ENCODE measurements around the gene SMURF2. TPM values are rescaled to one million over a fixed set of nuclear protein-coding genes. Genes with fewer than 3 reads are reported as not detected.

Gene SMURF2
- total RNA-seq, 1 experiment from 2014 or later = 24.7 TPM

DNA sequence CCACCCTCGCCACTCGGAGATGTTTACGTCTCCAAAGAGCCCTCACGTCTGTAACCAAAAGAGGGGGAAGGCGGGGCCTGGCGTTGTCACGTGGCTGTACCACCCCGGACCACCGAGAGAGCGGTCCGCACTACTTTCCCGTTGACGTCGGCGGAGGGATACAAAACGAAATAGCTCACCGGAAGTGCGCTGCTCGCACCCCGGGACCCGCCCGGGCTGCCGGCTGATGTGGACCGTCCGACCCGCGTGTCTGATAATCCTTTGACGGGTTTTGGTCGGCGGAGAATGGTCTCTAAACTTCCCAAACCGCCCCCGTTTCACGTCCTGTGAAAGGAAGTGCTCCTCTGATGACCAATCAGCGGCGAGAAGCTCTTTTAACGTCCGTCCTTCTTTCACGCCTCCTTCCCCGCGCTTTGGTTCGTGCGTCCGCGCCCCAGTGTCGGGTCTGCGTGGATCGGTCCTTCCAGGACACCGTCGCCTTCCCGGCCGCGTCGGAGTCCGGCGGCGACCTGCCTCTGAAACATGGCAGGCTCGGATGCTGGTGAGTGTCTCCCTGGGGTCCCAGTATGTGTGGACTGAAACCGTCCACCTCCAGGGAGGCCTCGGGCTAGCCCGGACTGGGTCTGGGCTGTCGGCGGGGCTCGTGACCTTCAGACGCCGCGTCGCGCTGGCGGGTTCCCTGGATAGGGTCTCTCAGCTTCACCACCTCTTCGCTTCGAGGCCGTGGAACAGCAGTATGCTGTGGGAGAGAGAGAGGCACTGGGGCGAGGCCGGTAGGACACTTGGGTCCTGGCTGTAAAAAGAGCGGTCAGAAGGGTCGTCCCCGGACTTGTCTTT is 155.3 kb downstream of the SMURF2 start, which contains the start of gene CEP95:
Gene CEP95, plus strand, starts transcription at position 402 of the 837 bp plus-strand sequence. Its CDS starts 121 bp downstream, at position 523.
- peak; percentile 98 for DNase-seq (ENCODE audit: low spot score)
- Histone ChIP-seq H3K27ac (ENCODE audit: low read depth, low read length, poor library complexity, severe bottlenecking) (peak within 1 kb of the TSS; percentile 99), H3K9me3 (ENCODE audit: low read depth, low read length, poor library complexity, severe bottlenecking) (no peaks in the 10 kb centered on the region), H3K4me1 (ENCODE audit: insufficient read depth, low read length, poor library complexity, severe bottlenecking) (peaks cover 10% of the 10 kb centered on the region), H3K36me3 (ENCODE audit: insufficient read depth, low read length, poor library complexity, severe bottlenecking) (peaks cover 61% of the 10 kb centered on the region), H3K4me3 (ENCODE audit: low read depth, low read length, poor library complexity, severe bottlenecking) (peak within 1 kb of the TSS; percentile 90), H3K27me3 (replicated peaks; ENCODE audit: insufficient read depth, low read depth, low read length, poor library complexity) (no peaks in the 10 kb centered on the region)
- TF ChIP-seq EZH2 (IDR thresholded peaks at IDR 0.05; ENCODE audit: borderline replicate concordance, low read depth, low read length, poor library complexity, severe bottlenecking) = no peak
- TF ChIP-seq, protein P1, sequence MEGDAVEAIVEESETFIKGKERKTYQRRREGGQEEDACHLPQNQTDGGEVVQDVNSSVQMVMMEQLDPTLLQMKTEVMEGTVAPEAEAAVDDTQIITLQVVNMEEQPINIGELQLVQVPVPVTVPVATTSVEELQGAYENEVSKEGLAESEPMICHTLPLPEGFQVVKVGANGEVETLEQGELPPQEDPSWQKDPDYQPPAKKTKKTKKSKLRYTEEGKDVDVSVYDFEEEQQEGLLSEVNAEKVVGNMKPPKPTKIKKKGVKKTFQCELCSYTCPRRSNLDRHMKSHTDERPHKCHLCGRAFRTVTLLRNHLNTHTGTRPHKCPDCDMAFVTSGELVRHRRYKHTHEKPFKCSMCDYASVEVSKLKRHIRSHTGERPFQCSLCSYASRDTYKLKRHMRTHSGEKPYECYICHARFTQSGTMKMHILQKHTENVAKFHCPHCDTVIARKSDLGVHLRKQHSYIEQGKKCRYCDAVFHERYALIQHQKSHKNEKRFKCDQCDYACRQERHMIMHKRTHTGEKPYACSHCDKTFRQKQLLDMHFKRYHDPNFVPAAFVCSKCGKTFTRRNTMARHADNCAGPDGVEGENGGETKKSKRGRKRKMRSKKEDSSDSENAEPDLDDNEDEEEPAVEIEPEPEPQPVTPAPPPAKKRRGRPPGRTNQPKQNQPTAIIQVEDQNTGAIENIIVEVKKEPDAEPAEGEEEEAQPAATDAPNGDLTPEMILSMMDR (conservative IDR thresholded peaks at IDR 0.05; ENCODE audit: low read depth, low read length) = no peak
- CTCF ChIA-PET = no interaction called here
- BruUV-seq (replicated peaks) = no TSS peak
- POLR2A ChIA-PET (ENCODE audit: low non-redundant PET) = interaction anchor here (0.6 to 0.9 kb wide), 3 partner anchors 8 to 142 kb away, joined by 3 to 11 read pairs (median 3); no protein-coding TSS in a partner anchor
- intact Hi-C loops (cut with micrococcal nuclease; ENCODE audit: unreplicated experiment) = loop anchor here (5.0 kb wide), 2 partner anchors 141 to 476 kb away; no protein-coding TSS in a partner anchor

- no TSS peak for BruUV-seq (replicated peaks)
- Histone ChIP-seq H3K4me1 (ENCODE audit: insufficient read depth, low read length, poor library complexity, severe bottlenecking) (peaks cover 10% of the 10 kb centered on the region), H3K27ac (ENCODE audit: low read depth, low read length, poor library complexity, severe bottlenecking) (peak within 1 kb of the TSS; percentile 99), H3K4me3 (ENCODE audit: low read depth, low read length, poor library complexity, severe bottlenecking) (peak within 1 kb of the TSS; percentile 90), H3K36me3 (ENCODE audit: insufficient read depth, low read length, poor library complexity, severe bottlenecking) (peaks cover 61% of the 10 kb centered on the region), H3K27me3 (replicated peaks; ENCODE audit: insufficient read depth, low read depth, low read length, poor library complexity) (no peaks in the 10 kb centered on the region), H3K9me3 (ENCODE audit: low read depth, low read length, poor library complexity, severe bottlenecking) (no peaks in the 10 kb centered on the region)
- peak; percentile 96 for DNase-seq (ENCODE audit: low spot score)
- CTCF ChIA-PET = no interaction called here
- intact Hi-C loops (cut with micrococcal nuclease; ENCODE audit: unreplicated experiment) = loop anchor here (5.0 kb wide), 2 partner anchors 141 to 476 kb away; no protein-coding TSS in a partner anchor
- TF ChIP-seq EZH2 (IDR thresholded peaks at IDR 0.05; ENCODE audit: borderline replicate concordance, low read depth, low read length, poor library complexity, severe bottlenecking) = no peak
- TF ChIP-seq, protein P1 (conservative IDR thresholded peaks at IDR 0.05; ENCODE audit: low read depth, low read length) = no peak
- POLR2A ChIA-PET (ENCODE audit: low non-redundant PET) = interaction anchor here (0.9 to 1.2 kb wide), 2 partner anchors 9 to 143 kb away, joined by 8 to 11 read pairs; partner anchors contain the start of gene POLG2
These were observed 155.9 kb downstream of the SMURF2 start, which contains the start of gene DDX5 for GRCh38 chr17:64506201-64506575. Gene DDX5, minus strand, starts transcription at chr17:64506289. Its CDS starts 170 bp downstream, at chr17:64506119.

DNA sequence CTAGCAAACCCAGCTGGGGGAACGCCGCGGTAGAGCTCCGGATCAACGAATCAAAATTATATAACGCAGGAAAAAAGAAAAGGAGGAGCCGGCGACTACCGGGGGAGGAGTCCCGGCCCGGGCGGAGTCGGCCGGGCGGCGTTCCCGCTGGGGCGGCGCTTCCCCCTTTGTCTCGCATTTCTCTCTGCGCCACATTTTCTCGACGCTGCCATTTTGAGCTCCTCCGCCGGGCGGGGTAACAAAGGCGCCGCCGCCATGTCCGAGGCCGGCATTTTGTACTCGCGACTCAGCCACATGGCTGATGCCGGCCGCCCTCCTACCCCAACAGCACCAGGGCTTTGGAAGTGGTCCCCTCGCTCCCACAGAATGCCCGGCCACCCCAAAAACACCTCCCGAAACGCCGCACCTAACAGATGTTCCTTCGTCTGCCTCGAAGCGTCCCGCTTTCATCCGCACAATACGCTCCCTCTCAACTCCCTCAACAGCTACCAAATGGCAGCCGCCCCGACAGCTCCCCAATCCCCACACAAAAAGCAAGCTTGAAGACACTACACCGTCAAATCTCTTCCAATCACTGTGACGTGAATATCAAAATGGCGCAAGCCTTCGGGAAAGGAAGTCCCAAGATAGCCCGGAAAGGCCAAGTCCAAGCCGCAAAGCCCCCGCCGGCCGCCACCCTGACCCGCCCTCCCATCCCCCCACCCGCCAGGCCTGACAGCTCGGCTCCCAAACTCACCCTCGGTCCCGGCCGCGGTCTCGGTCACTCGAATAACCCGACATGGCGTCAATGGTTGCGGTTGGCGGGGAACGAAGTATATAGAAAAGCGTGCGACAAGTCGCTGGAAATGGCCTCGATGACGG is 156.5 kb downstream of the SMURF2 start:
- DNase-seq (ENCODE audit: low spot score) = peak; percentile 90
- CTCF ChIA-PET = no interaction called here
- no peaks in the 10 kb centered on the region for H3K27me3 ChIP-seq (replicated peaks; ENCODE audit: insufficient read depth, low read depth, low read length, poor library complexity)
- POLR2A ChIA-PET (ENCODE audit: low non-redundant PET) = interaction anchor here (0.5 to 1.2 kb wide), 5 partner anchors 9 to 1836 kb away, joined by 3 to 8 read pairs (median 3); partner anchors contain the start of gene POLG2
- BruUV-seq (replicated peaks) = no TSS peak
- H3K9me3 ChIP-seq (ENCODE audit: low read depth, low read length, poor library complexity, severe bottlenecking) = no peaks in the 10 kb centered on the region
- intact Hi-C loops (cut with micrococcal nuclease; ENCODE audit: unreplicated experiment) = loop anchor here (1.0 to 5.0 kb wide), 3 partner anchors 8 to 477 kb away; partner anchors contain the start of gene POLG2
- peaks cover 10% of the 10 kb centered on the region for H3K4me1 ChIP-seq (ENCODE audit: insufficient read depth, low read length, poor library complexity, severe bottlenecking)
- H3K36me3 ChIP-seq (ENCODE audit: insufficient read depth, low read length, poor library complexity, severe bottlenecking) = peaks cover 64% of the 10 kb centered on the region
- peak overlapping the region; percentile 90 for H3K4me3 ChIP-seq (ENCODE audit: low read depth, low read length, poor library complexity, severe bottlenecking)
- TF ChIP-seq, protein P1 (conservative IDR thresholded peaks at IDR 0.05; ENCODE audit: low read depth, low read length) = no peak
- TF ChIP-seq EZH2 (IDR thresholded peaks at IDR 0.05; ENCODE audit: borderline replicate concordance, low read depth, low read length, poor library complexity, severe bottlenecking) = no peak
- peak overlapping the region; percentile 99 for H3K27ac ChIP-seq (ENCODE audit: low read depth, low read length, poor library complexity, severe bottlenecking)

Measured in A673 (cell line).